K562 (cell line): Measurements from ENCODE around the gene PIM3. TPM values are rescaled to one million over a fixed set of nuclear protein-coding genes. Genes with fewer than 3 reads are reported as not detected.

Experiments
- ATAC-seq: fragments of 200-7000 bp; cut with Tn5 transposase; 3 replicates; pipeline ENCODE4 v1.9.1; 2020; ENCODE audit warnings: moderate library complexity
- BruUV-seq: library from RNA; stranded (reverse); fragments of 400-500 nt; replicated peaks from 2 replicates; lab custom pipeline; 2021; lab: Mats Ljungman, UMichigan
- CTCF ChIA-PET: fragments of 300-600 bp; formaldehyde crosslinking; extraction: SDS; loops from one replicate; lab custom pipeline; 2021; ENCODE audit warnings: low intra/inter-chr PET ratio; lab: Yijun Ruan, JAX
- POLR2A ChIA-PET: fragments of 300-600, 350-650 bp; sonication (Branson Sonifier 250); formaldehyde crosslinking; extraction: SDS; loops from one replicate; lab custom pipeline; 2021; ENCODE audit warnings: antibody characterized with exemption, inconsistent platforms; lab: Yijun Ruan, JAX
- DNase-seq, 4 experiments: peaks; one replicate each; pipeline versions ENCODE4 v3.0.0 to v3.0.0-alpha.2; 2011 to 2018; ENCODE audit warnings: low spot score in 3 of 4, mixed read lengths in 3 of 4; ENCODE audit errors: extremely low read depth in 1 of 4
- FAIRE-seq: peaks from 2 replicates; lab custom pipeline; 2011; peaks lifted over from hg19 to GRCh38; lab: Jason Lieb, UNC
- H2AFZ ChIP-seq: 2 replicates; pipeline ENCODE4 v1.6.0; 2011; ENCODE audit warnings: low read depth, low read length, control low read depth, inconsistent platforms
- H3K27ac ChIP-seq: fragments of 200-600 bp; 3 replicates; pipeline ENCODE4 v1.8.0; 2011; ENCODE audit warnings: low read depth, mild to moderate bottlenecking, control low read depth, inconsistent platforms, low read length, moderate library complexity, mixed read lengths; ENCODE audit errors: extremely low read depth
- H3K27me3 ChIP-seq, 2 experiments: fragments of 300-600 bp in 1 of 2; 2 replicates in 1 of 2; 3 replicates in 1 of 2; pipeline versions ENCODE4 v1.6.0 to v1.8.0; 2011; ENCODE audit warnings: inconsistent platforms in 2 of 2, low read length in 2 of 2, mild to moderate bottlenecking in 1 of 2, mixed read lengths in 1 of 2, moderate library complexity in 1 of 2; ENCODE audit not compliant: control insufficient read depth in 2 of 2, insufficient read depth in 2 of 2
- H3K36me3 ChIP-seq: fragments of 300-600 bp; 3 replicates; pipeline ENCODE4 v1.8.0; 2011; ENCODE audit warnings: mild to moderate bottlenecking, low read length, inconsistent platforms; ENCODE audit not compliant: control insufficient read depth, insufficient read depth
- H3K4me1 ChIP-seq, 2 experiments: fragments of 200-600 bp in 1 of 2; replicated peaks in 1 of 2; 2 replicates in 1 of 2; 3 replicates in 1 of 2; pipeline versions ENCODE4 v1.5.1 to v1.8.0; 2011; ENCODE audit warnings: inconsistent platforms in 2 of 2, low read length in 2 of 2, mild to moderate bottlenecking in 1 of 2, mixed read lengths in 1 of 2, moderate library complexity in 1 of 2; ENCODE audit not compliant: control insufficient read depth in 2 of 2, insufficient read depth in 2 of 2
- H3K4me2 ChIP-seq: 2 replicates; pipeline ENCODE4 v1.6.1; 2011; ENCODE audit warnings: low read length, control low read depth, inconsistent platforms, mixed read lengths; ENCODE audit not compliant: insufficient read depth
- H3K4me3 ChIP-seq: fragments of 200-600 bp; sonication (generic), shearing (Covaris generic); 2 replicates; pipeline ENCODE4 v1.5.1; 2016; ENCODE audit warnings: control low read depth, inconsistent platforms
- H3K79me2 ChIP-seq: fragments of 200-600 bp; 3 replicates; pipeline ENCODE4 v1.8.0; 2011; ENCODE audit warnings: low read length, inconsistent platforms; ENCODE audit not compliant: control insufficient read depth, insufficient read depth
- H3K9ac ChIP-seq, 2 experiments: 2 replicates each; pipeline versions ENCODE4 v1.6.0 to v1.6.1; 2011; ENCODE audit warnings: low read depth in 2 of 2, low read length in 2 of 2, control low read depth in 1 of 2, inconsistent platforms in 1 of 2, mild to moderate bottlenecking in 1 of 2, mixed read lengths in 1 of 2; ENCODE audit not compliant: insufficient read depth in 1 of 2
- H3K9me1 ChIP-seq: one replicate; pipeline ENCODE4 v1.6.0; 2011; ENCODE audit warnings: inconsistent platforms, mild to moderate bottlenecking, low read length, moderate library complexity; ENCODE audit not compliant: control insufficient read depth, insufficient read depth
- H3K9me3 ChIP-seq: replicated peaks from 2 replicates; pipeline ENCODE4 v1.5.1; 2011; ENCODE audit warnings: low read depth, low read length, inconsistent platforms; ENCODE audit not compliant: control insufficient read depth, insufficient read depth
- H4K20me1 ChIP-seq: replicated peaks from 2 replicates; pipeline ENCODE4 v1.6.1; 2011; ENCODE audit warnings: low read length, inconsistent platforms, mixed read lengths; ENCODE audit not compliant: control insufficient read depth, insufficient read depth
- ARID4B ChIP-seq: sonication (generic); formaldehyde crosslinking; IDR thresholded peaks from 2 replicates; pipeline ENCODE4 v1.8.0; 2022; ENCODE audit warnings: mild to moderate bottlenecking, missing genetic modification reagents
- ATF2 ChIP-seq: sonication (generic); formaldehyde crosslinking; IDR thresholded peaks from 2 replicates; pipeline ENCODE4 v1.8.1; 2022; ENCODE audit warnings: missing genetic modification reagents
- BRCA1 ChIP-seq, 2 experiments: fragments of 450-650 bp in 1 of 2; sonication (generic) in 1 of 2; formaldehyde crosslinking in 1 of 2; IDR thresholded peaks; 2 replicates each; pipeline versions ENCODE4 v1.5.0 to v1.6.1; 2017 to 2020; ENCODE audit warnings: mild to moderate bottlenecking in 1 of 2, missing genetic modification reagents in 1 of 2
- CEBPB ChIP-seq: fragments of 450-650 bp; IDR thresholded peaks from 2 replicates; pipeline ENCODE4 v1.6.1; 2016; ENCODE audit warnings: missing genetic modification characterization, missing compliant biosample characterization
- CHAMP1 ChIP-seq: fragments of 450-650 bp; IDR thresholded peaks from 2 replicates; pipeline ENCODE4 v1.6.1; 2016; ENCODE audit warnings: mild to moderate bottlenecking
- CTBP1 ChIP-seq: fragments of 450-650 bp; IDR thresholded peaks from 2 replicates; pipeline ENCODE4 v1.6.1; 2016; ENCODE audit warnings: borderline replicate concordance
- ELF4 ChIP-seq: fragments of 450-650 bp; formaldehyde crosslinking; IDR thresholded peaks from 2 replicates; pipeline ENCODE4 v1.4.0; 2022; ENCODE audit warnings: missing genetic modification characterization
- GATA2 ChIP-seq: sonication (generic); formaldehyde crosslinking; IDR thresholded peaks from 2 replicates; pipeline ENCODE4 v1.4.0; 2020; ENCODE audit warnings: mild to moderate bottlenecking, missing genetic modification reagents
- HMGN3 ChIP-seq: IDR thresholded peaks from 2 replicates; pipeline ENCODE4 v1.6.1; 2011; ENCODE audit warnings: borderline replicate concordance, low read depth, mild to moderate bottlenecking, mixed read lengths, low read length; ENCODE audit not compliant: insufficient read length; ENCODE audit errors: extremely low read depth
- LEF1 ChIP-seq: fragments of 450-650 bp; IDR thresholded peaks from 2 replicates; pipeline ENCODE4 v1.6.1; 2016; ENCODE audit warnings: mild to moderate bottlenecking
- NCOA4 ChIP-seq: fragments of 450-650 bp; IDR thresholded peaks from 2 replicates; pipeline ENCODE4 v1.6.1; 2018; ENCODE audit warnings: mild to moderate bottlenecking; ENCODE audit not compliant: partially characterized antibody
- PHB2 ChIP-seq: fragments of 450-650 bp; IDR thresholded peaks from 2 replicates; pipeline ENCODE4 v1.6.1; 2017; ENCODE audit warnings: low read depth
- SRF ChIP-seq, 2 experiments: fragments of 250-450, 450-650 bp in 1 of 2; sonication (Bioruptor Pico) in 1 of 2; sonication (generic) in 1 of 2; formaldehyde crosslinking; IDR thresholded peaks; 2 replicates each; pipeline versions ENCODE4 v1.5.0 to v1.5.1; 2020 to 2022; ENCODE audit warnings: mild to moderate bottlenecking in 1 of 2, missing genetic modification reagents in 1 of 2
- TBL1XR1 ChIP-seq, 2 experiments: IDR thresholded peaks; 2 replicates each; pipeline ENCODE4 v1.6.1; 2012; ENCODE audit warnings: improper control_type of control experiment in 2 of 2, low read length in 2 of 2, mild to moderate bottlenecking in 1 of 2
- ZNF57 ChIP-seq: fragments of 450-650 bp; formaldehyde crosslinking; IDR thresholded peaks from 2 replicates; pipeline ENCODE4 v1.4.0; 2020; ENCODE audit warnings: mild to moderate bottlenecking, moderate library complexity
- ZNF584 ChIP-seq: fragments of 200-800 bp; sonication (Bioruptor generic); IDR thresholded peaks from 2 replicates; pipeline ENCODE4 v1.6.1; 2016; ENCODE audit warnings: low read depth, mild to moderate bottlenecking, missing genetic modification characterization, missing compliant biosample characterization
- WGBS: fragments of 100-300 bp; shearing (Covaris generic); methylation state at CpG from one replicate; pipeline ENCODE4 v1.1.6; 2016; ENCODE audit warnings: low coverage, mixed read lengths; ENCODE audit not compliant: insufficient coverage; ENCODE audit errors: missing lambda C conversion rate; 5-methylcytosine and 5-hydroxymethylcytosine counted together
- in situ Hi-C: fragments of 300-500 bp; cut with MboI; formaldehyde crosslinking; loops from 4 replicates; pipeline ENCODE4 v1.15.0; 2018; ENCODE audit warnings: inconsistent platforms, mixed read lengths
- intact Hi-C: fragments of 100-400 bp; cut with micrococcal nuclease; formaldehyde crosslinking; loops from 2 replicates; pipeline ENCODE4 v1.14.2; 2022
- polyA plus RNA-seq, 8 experiments: library from polyadenylated mRNA; depleted of rRNA in 4 of 8; stranded (reverse) in 5 of 8; unstranded in 3 of 8; fragments of >200 nt; fragmentation: Nextera tagmentation in 2 of 8; fragmentation: Illumina TruSeq in 1 of 8; extraction: Ambion mirVana in 2 of 8; extraction: Trizol in 1 of 8; gene quantifications; 2 replicates each; pipeline versions ENCODE4 v1.2.1 to v1.2.3, GENCODE V29; 2011 to 2014; ENCODE audit warnings: inconsistent platforms in 1 of 8, missing spikeins in 1 of 8
- total RNA-seq, 7 experiments: library from RNA; depleted of rRNA in 6 of 7; stranded (reverse); fragments of >200 nt in 6 of 7; fragmentation: Illumina TruSeq in 2 of 7; extraction: Trizol in 2 of 7; gene quantifications; 2 replicates each; pipeline versions ENCODE4 v1.2.1 to v1.2.3, GENCODE V29; 2011 to 2021; ENCODE audit warnings: low replicate concordance in 1 of 7

PIM3 gene
- total and polyA plus RNA-seq, 9 of the 15 experiments (the other 6 are each of a cell fraction or from before 2014, with no cell fraction given): 0.24 to 40.5 (median 5.3) TPM

- H4K20me1 ChIP-seq: no peaks in the 10 kb centered on the region
- TF ChIP-seq LEF1 (no peak), HMGN3 (no peak), NCOA4 (no peak), BRCA1 (IDR thresholded peaks at IDR 0.05) (no peak), BRCA1 (CRISPR knock-in tag; IDR thresholded peaks at IDR 0.05) (no peak), ZNF584 (CRISPR knock-in tag) (no peak), PHB2 (no peak), CEBPB (tag) (no peak), CTBP1 (no peak), ARID4B (CRISPR knock-in tag) (no peak), SRF (CRISPR knock-in tag; IDR thresholded peaks at IDR 0.05) (no peak), CHAMP1 (no peak), TBL1XR1 (IDR thresholded peaks at IDR 0.05; ENCODE audit: low read length in 2 of 2) (no peak), ATF2 (no peak), ELF4 (no peak), ZNF57 (CRISPR knock-in tag) (no peak), GATA2 (CRISPR knock-in tag) (no peak)
- H3K4me3 ChIP-seq: no peak overlapping the region
- no peaks in the 10 kb centered on the region for H3K9me3 ChIP-seq
- no TSS peak for BruUV-seq
- H3K79me2 ChIP-seq: no peaks in the 10 kb centered on the region
- H3K27me3 ChIP-seq: no peaks in the 10 kb centered on the region
- H2AFZ ChIP-seq: no peak overlapping the region
- H3K27ac ChIP-seq: no peak overlapping the region
- no peak overlapping the region for H3K4me2 ChIP-seq
- in situ Hi-C loops (no loop called here), intact Hi-C loops (no loop called here)
- DNase-seq: no peak
- POLR2A ChIA-PET: no interaction called here
- WGBS: 58% methylated on average over 4 of the region's 11 CpGs
- H3K9ac ChIP-seq: no peak overlapping the region
- no peaks in the 10 kb centered on the region for H3K36me3 ChIP-seq
- H3K4me1 ChIP-seq: peaks cover 5 to 87% of the 10 kb centered on the region in 2 experiments; a peak in 3 of 5 replicates
- no peak for ATAC-seq
- CTCF ChIA-PET: no interaction called here
- no peak for FAIRE-seq
- no peaks in the 10 kb centered on the region for H3K9me1 ChIP-seq
These were observed 10.7 kb upstream of the PIM3 start for GRCh38 chr22:49949914-49950292.
